GM18499 (cell line): ENCODE measurements around the gene PCMTD2.
"Not testable (repeated sequence)": the region's sequence is repeated elsewhere in the genome, so short reads cannot be mapped to it uniquely, and the experiment has no call there.

ENCODE experiments used
- ATAC-seq: cut with Tn5 transposase; IDR thresholded peaks from one replicate; pipeline ENCODE4 v1.9.1; 2021; ENCODE audit warnings: moderate number of reproducible peaks; ENCODE audit not compliant: insufficient read depth, unreplicated experiment

PCMTD2 gene

GRCh38 chr20:64283646-64284045 is 28.1 kb downstream of the PCMTD2 start:
- ATAC-seq = no peak

- peak; percentile 86 for ATAC-seq
Observed at GRCh38 chr20:64285579-64286446, 30.3 kb downstream of the PCMTD2 start.

GRCh38 chr20:64286447-64287263 is 31.1 kb downstream of the PCMTD2 start:
- ATAC-seq = not testable (repeated sequence)

GRCh38 chr20:64287264-64287590 is 31.7 kb downstream of the PCMTD2 start:
- not testable (repeated sequence) for ATAC-seq

GRCh38 chr20:64292167-64292566 is 36.6 kb downstream of the PCMTD2 start:
- not testable (repeated sequence) for ATAC-seq

GRCh38 chr20:64303086-64303485 is 47.5 kb downstream of the PCMTD2 start:
- not testable (repeated sequence) for ATAC-seq

GRCh38 chr20:64313761-64314160 is 58.2 kb downstream of the PCMTD2 start:
- not testable (repeated sequence) for ATAC-seq

- ATAC-seq = not testable (repeated sequence)
Observed at GRCh38 chr20:64315381-64315780, 59.8 kb downstream of the PCMTD2 start.

- not testable (repeated sequence) for ATAC-seq
Observed at GRCh38 chr20:64315884-64316283, 60.3 kb downstream of the PCMTD2 start.

GRCh38 chr20:64316415-64317083 is 61.0 kb downstream of the PCMTD2 start:
- ATAC-seq = not testable (repeated sequence)

- not testable (repeated sequence) for ATAC-seq
Observed at GRCh38 chr20:64317331-64317730, 61.8 kb downstream of the PCMTD2 start.

GRCh38 chr20:64318056-64318455 is 62.5 kb downstream of the PCMTD2 start:
- ATAC-seq = not testable (repeated sequence)

- not testable (repeated sequence) for ATAC-seq
Observed at GRCh38 chr20:64322031-64322789, 66.7 kb downstream of the PCMTD2 start.
